IMR-90 (cell line): Measurements from ENCODE around the gene SCAND1. TPM values are rescaled to one million over a fixed set of nuclear protein-coding genes. Genes with fewer than 3 reads are reported as not detected.
A peak's percentile ranks its signal among the peaks of the same experiment; 100 is the strongest.

Source experiments
- ATAC-seq: fragments of 200-7000 bp; cut with Tn5 transposase; 2 replicates; pipeline ENCODE4 v1.9.1; 2020; ENCODE audit warnings: low read depth, mild to moderate bottlenecking, moderate library complexity
- BruUV-seq: library from RNA; stranded (reverse); fragments of 400-500 nt; replicated peaks from 2 replicates; lab custom pipeline; 2021; lab: Mats Ljungman, UMichigan
- CTCF ChIA-PET: fragments of 300-600 bp; formaldehyde crosslinking; extraction: SDS; loops from one replicate; lab custom pipeline; 2021; ENCODE audit warnings: antibody characterized with exemption; lab: Yijun Ruan, JAX
- POLR2A ChIA-PET: fragments of 300-600 bp; sonication (Branson Sonifier 250); formaldehyde crosslinking; loops from one replicate; lab custom pipeline; 2022; ENCODE audit warnings: antibody characterized with exemption; ENCODE audit not compliant: unreplicated experiment; lab: Charles Lee
- DNase-seq: peaks from one replicate; pipeline ENCODE4 v3.0.0; 2013
- H2AFZ ChIP-seq: replicated peaks from 2 replicates; pipeline ENCODE3; 2013; ENCODE audit warnings: low read length, mild to moderate bottlenecking; ENCODE audit not compliant: poor library complexity
- H2AK5ac ChIP-seq: 2 replicates; pipeline ENCODE4 v1.6.1; 2013; ENCODE audit warnings: low read depth, low read length, inconsistent platforms
- H2AK9ac ChIP-seq: replicated peaks from 2 replicates; pipeline ENCODE3; 2013; ENCODE audit warnings: mild to moderate bottlenecking, low read depth, low read length, moderate library complexity; ENCODE audit not compliant: poor library complexity
- H2BK120ac ChIP-seq: 2 replicates; pipeline ENCODE4 v1.6.1; 2013; ENCODE audit warnings: low read depth, low read length, inconsistent platforms
- H2BK15ac ChIP-seq: 3 replicates; pipeline ENCODE4 v1.6.1; 2013; ENCODE audit warnings: low read depth, low read length, inconsistent platforms
- H2BK20ac ChIP-seq: 2 replicates; pipeline ENCODE4 v1.6.1; 2013; ENCODE audit warnings: low read depth, mild to moderate bottlenecking, inconsistent platforms, low read length, moderate library complexity
- H2BK5ac ChIP-seq: 2 replicates; pipeline ENCODE4 v1.6.1; 2013; ENCODE audit warnings: mild to moderate bottlenecking, low read depth, low read length, inconsistent platforms; ENCODE audit not compliant: poor library complexity, severe bottlenecking
- H3K14ac ChIP-seq: replicated peaks from 2 replicates; pipeline ENCODE4 v1.6.1; 2013; ENCODE audit warnings: low read depth, low read length, inconsistent platforms
- H3K18ac ChIP-seq: 2 replicates; pipeline ENCODE4 v1.6.1; 2013; ENCODE audit warnings: low read depth, low read length, control low read depth
- H3K23ac ChIP-seq: 2 replicates; pipeline ENCODE4 v1.6.1; 2013; ENCODE audit warnings: low read depth, low read length, inconsistent platforms
- H3K27ac ChIP-seq: 2 replicates; pipeline ENCODE4 v1.5.1; 2013; ENCODE audit warnings: mild to moderate bottlenecking, control low read depth, low read length; ENCODE audit not compliant: insufficient read depth
- H3K27me3 ChIP-seq: 2 replicates; pipeline ENCODE4 v1.6.1; 2013; ENCODE audit warnings: low read length; ENCODE audit not compliant: control insufficient read depth, insufficient read depth
- H3K36me3 ChIP-seq: 2 replicates; pipeline ENCODE4 v1.6.1; 2013; ENCODE audit warnings: low read length, mixed read lengths; ENCODE audit not compliant: control insufficient read depth, insufficient read depth
- H3K4ac ChIP-seq: 2 replicates; pipeline ENCODE4 v1.6.1; 2013; ENCODE audit warnings: low read depth, low read length, inconsistent platforms
- H3K4me1 ChIP-seq: 2 replicates; pipeline ENCODE4 v1.6.1; 2013; ENCODE audit warnings: low read length, mixed read lengths; ENCODE audit not compliant: control insufficient read depth, insufficient read depth
- H3K4me2 ChIP-seq: 2 replicates; pipeline ENCODE4 v1.6.1; 2013; ENCODE audit warnings: low read depth, mild to moderate bottlenecking, control low read depth, low read length, moderate library complexity
- H3K4me3 ChIP-seq: 2 replicates; pipeline ENCODE4 v1.5.1; 2013; ENCODE audit warnings: low read depth, mild to moderate bottlenecking, control low read depth, low read length, moderate library complexity; ENCODE audit not compliant: insufficient read depth
- H3K56ac ChIP-seq: 2 replicates; pipeline ENCODE4 v1.6.1; 2013; ENCODE audit warnings: low read length, inconsistent platforms; ENCODE audit not compliant: insufficient read depth; ENCODE audit errors: extremely low read depth
- H3K79me1 ChIP-seq, 2 experiments: 2 replicates each; pipeline ENCODE4 v1.6.1; 2013; ENCODE audit warnings: low read length in 2 of 2, inconsistent platforms in 1 of 2, low read depth in 1 of 2
- H3K9ac ChIP-seq: 2 replicates; pipeline ENCODE4 v1.6.1; 2013; ENCODE audit warnings: low read depth, low read length, control low read depth
- H3K9me1 ChIP-seq: 2 replicates; pipeline ENCODE4 v1.6.1; 2013; ENCODE audit warnings: low read length, inconsistent platforms; ENCODE audit not compliant: insufficient read depth
- H3K9me3 ChIP-seq: 2 replicates; pipeline ENCODE4 v1.6.1; 2013; ENCODE audit warnings: low read length; ENCODE audit not compliant: control insufficient read depth, insufficient read depth
- H4K20me1 ChIP-seq: 2 replicates; pipeline ENCODE4 v1.6.1; 2013; ENCODE audit warnings: low read length, inconsistent platforms; ENCODE audit not compliant: insufficient read depth
- H4K5ac ChIP-seq: 2 replicates; pipeline ENCODE4 v1.6.1; 2013; ENCODE audit warnings: mild to moderate bottlenecking, low read depth, low read length, control low read depth
- H4K8ac ChIP-seq, 2 experiments: 2 replicates each; pipeline ENCODE4 v1.6.1; 2013; ENCODE audit warnings: low read depth in 2 of 2, low read length in 2 of 2, control low read depth in 1 of 2, inconsistent platforms in 1 of 2
- H4K91ac ChIP-seq: 2 replicates; pipeline ENCODE4 v1.6.1; 2013; ENCODE audit warnings: low read depth, low read length, inconsistent platforms; ENCODE audit not compliant: insufficient read depth
- BHLHE40 ChIP-seq: fragments of 150-350 bp; IDR thresholded peaks from 2 replicates; pipeline ENCODE4 v1.6.1; 2016; ENCODE audit warnings: mild to moderate bottlenecking, low read depth, low read length
- CEBPB ChIP-seq: IDR thresholded peaks from 2 replicates; pipeline ENCODE4 v1.6.1; 2012; ENCODE audit warnings: low read depth, low read length, improper control_type of control experiment
- FOS ChIP-seq: fragments of 150-350 bp; IDR thresholded peaks from 2 replicates; pipeline ENCODE4 v1.6.1; 2016; ENCODE audit warnings: low read depth, low read length
- MAFK ChIP-seq: IDR thresholded peaks from 2 replicates; pipeline ENCODE4 v1.6.1; 2012; ENCODE audit warnings: low read depth, low read length, improper control_type of control experiment
- MAZ ChIP-seq: IDR thresholded peaks from 2 replicates; pipeline ENCODE4 v1.6.1; 2012; ENCODE audit warnings: low read depth, mild to moderate bottlenecking, low read length, improper control_type of control experiment, moderate library complexity, borderline replicate concordance
- MXI1 ChIP-seq: IDR thresholded peaks from 2 replicates; pipeline ENCODE4 v1.6.1; 2012; ENCODE audit warnings: low read depth, mild to moderate bottlenecking, low read length, moderate library complexity, borderline replicate concordance
- NFE2L2 ChIP-seq: fragments of 150-350 bp; IDR thresholded peaks from 2 replicates; pipeline ENCODE4 v1.6.1; 2016; ENCODE audit warnings: low read depth, mild to moderate bottlenecking, low read length
- POLR2A ChIP-seq: IDR thresholded peaks from 2 replicates; pipeline ENCODE4 v1.6.1; 2012; ENCODE audit warnings: mild to moderate bottlenecking, low read depth, low read length
- RAD21 ChIP-seq: IDR thresholded peaks from 2 replicates; pipeline ENCODE4 v1.6.1; 2012; ENCODE audit warnings: low read length, improper control_type of control experiment
- RCOR1 ChIP-seq: IDR thresholded peaks from 2 replicates; pipeline ENCODE4 v1.6.1; 2012; ENCODE audit warnings: mild to moderate bottlenecking, low read length, improper control_type of control experiment; ENCODE audit not compliant: insufficient replicate concordance
- RFX5 ChIP-seq: IDR thresholded peaks from 2 replicates; pipeline ENCODE4 v1.8.0; 2012; ENCODE audit warnings: low read depth, mild to moderate bottlenecking, low read length, moderate library complexity
- SMC3 ChIP-seq: fragments of 150-350 bp; IDR thresholded peaks from 2 replicates; pipeline ENCODE4 v1.6.1; 2016; ENCODE audit warnings: low read depth, mild to moderate bottlenecking, antibody characterized with exemption, low read length, moderate library complexity
- WGBS, 2 experiments: methylation state at CpG; one replicate each; pipeline versions ENCODE4 v1.1.5 to v1.1.7; 2013; ENCODE audit warnings: missing lambda C conversion rate in 2 of 2; ENCODE audit not compliant: insufficient read length in 1 of 2; ENCODE audit errors: extremely low coverage in 2 of 2; 5-methylcytosine and 5-hydroxymethylcytosine counted together
- dilution Hi-C: fragments of 300-500 bp; cut with HindIII; formaldehyde crosslinking; loops from one replicate; pipeline ENCODE4 v1.14.3; 2018; ENCODE audit warnings: low sequenced_read_pairs; ENCODE audit not compliant: unreplicated experiment
- in situ Hi-C: fragments of 300-500 bp; cut with MboI; formaldehyde crosslinking; loops from 3 replicates; pipeline ENCODE4 v1.14.3; 2019; ENCODE audit warnings: low sequenced_read_pairs, inconsistent platforms, mixed read lengths
- intact Hi-C: fragments of 100-400 bp; cut with micrococcal nuclease; formaldehyde crosslinking; loops from 2 replicates; pipeline ENCODE4 v1.10.0; 2022
- polyA plus RNA-seq, 3 experiments: library from polyadenylated mRNA; depleted of rRNA; stranded (reverse); fragments of >200 nt; gene quantifications; 2 replicates each; pipeline ENCODE4 v1.2.3, GENCODE V29; 2012; ENCODE audit warnings: low replicate concordance in 1 of 3
- total RNA-seq: library from RNA; depleted of rRNA; stranded (reverse); fragments of >200 nt; gene quantifications from 2 replicates; pipeline ENCODE4 v1.2.3, GENCODE V29; 2012
- TF ChIP-seq, protein P1 (sequence below): conservative IDR thresholded peaks from 2 replicates; pipeline ENCODE4 v1.5.1; 2012; ENCODE audit warnings: mild to moderate bottlenecking, low read depth, low read length, improper control_type of control experiment
- TF ChIP-seq, protein P2 (sequence below): fragments of 150-350 bp; IDR thresholded peaks from 2 replicates; pipeline ENCODE4 v1.6.1; 2017; ENCODE audit warnings: mild to moderate bottlenecking, antibody characterized with exemption, low read length, low read depth
- TF ChIP-seq, protein P3 (sequence below): fragments of 150-350 bp; IDR thresholded peaks from 2 replicates; pipeline ENCODE4 v1.6.1; 2016; ENCODE audit warnings: low read depth, mild to moderate bottlenecking, low read length, moderate library complexity, borderline replicate concordance

Gene SCAND1
- total and polyA plus RNA-seq, 2 of the 4 experiments (the other 2 are of a cell fraction) = 7.5 to 26.8 TPM

DNA sequence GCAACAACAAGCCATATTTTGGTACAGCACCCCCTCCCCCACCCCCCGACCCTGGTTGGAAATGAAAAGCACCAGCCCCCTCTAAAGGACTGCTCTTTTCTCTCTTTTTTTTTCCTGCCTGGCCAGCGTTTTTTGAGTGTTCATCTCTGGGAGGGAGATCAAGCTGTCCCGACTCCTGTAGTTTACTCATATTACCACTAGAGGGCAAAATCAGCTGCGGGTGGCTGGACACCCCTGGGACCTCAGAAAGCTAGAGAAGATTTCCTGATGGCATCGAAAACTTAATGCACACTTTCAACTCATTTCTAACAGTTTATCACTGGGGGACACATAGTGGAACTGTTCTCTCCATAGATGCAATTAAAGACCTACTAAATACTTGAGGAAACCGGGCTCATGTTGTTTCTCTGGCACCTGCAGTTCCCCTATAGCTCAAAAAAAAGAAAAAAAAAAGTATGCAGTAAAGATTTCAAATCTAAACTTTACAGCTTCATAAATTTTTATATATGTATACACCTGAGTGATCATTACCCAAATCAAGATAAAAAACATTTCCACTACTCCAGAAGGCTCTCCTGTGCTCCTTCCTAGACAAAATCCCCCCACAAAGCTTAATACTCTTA is 38.5 kb upstream of the SCAND1 start:
- Histone ChIP-seq H2AK9ac (no peak overlapping the region), H3K27me3 (peaks cover 13% of the 10 kb centered on the region), H3K27ac (no peak overlapping the region), H3K79me1 (no peaks in the 10 kb centered on the region), H2BK15ac (no peak overlapping the region), H3K18ac (no peak overlapping the region), H4K20me1 (no peaks in the 10 kb centered on the region), H3K9me3 (no peaks in the 10 kb centered on the region), H3K4ac (no peak overlapping the region), H2AK5ac (no peak overlapping the region), H3K9ac (no peak overlapping the region), H2AFZ (no peak overlapping the region), H3K4me1 (no peaks in the 10 kb centered on the region), H3K14ac (no peak overlapping the region), H3K23ac (no peak overlapping the region), H2BK120ac (no peak overlapping the region), H4K8ac (no peak overlapping the region), H3K56ac (no peak overlapping the region), H3K36me3 (no peaks in the 10 kb centered on the region), H4K91ac (no peak overlapping the region), H2BK20ac (no peak overlapping the region), H3K4me2 (peak overlapping the region; percentile 74; the same call in 1 of the 2 replicates), H2BK5ac (no peak overlapping the region), H3K9me1 (no peaks in the 10 kb centered on the region), H4K5ac (no peak overlapping the region), H3K4me3 (no peak overlapping the region)
- CTCF ChIA-PET = interaction anchor here (0.6 to 7.4 kb wide), 21 partner anchors 8 to 529 kb away, joined by 3 to 90 read pairs (median 4); partner anchors contain the start of gene SCAND1
- dilution Hi-C loops = no loop called here
- intact Hi-C loops = loop anchor here (5.0 kb wide), 1 partner anchor 59 kb away; no protein-coding TSS in a partner anchor
- no TSS peak for BruUV-seq
- peak; percentile 58 for DNase-seq
- WGBS, 2 experiments = no CpG with 5 or more reads among the region's 6 CpGs
- POLR2A ChIA-PET = interaction anchor here (0.6 to 0.9 kb wide), 2 partner anchors 47 to 146 kb away, joined by 4 read pairs; no protein-coding TSS in a partner anchor
- in situ Hi-C loops = loop anchor here (25.0 kb wide), 1 partner anchor 444 kb away; no protein-coding TSS in a partner anchor
- ATAC-seq = peak; percentile 94
- TF ChIP-seq SMC3 = peak; percentile 80
- TF ChIP-seq BHLHE40 = no peak
- TF ChIP-seq FOS = no peak
- TF ChIP-seq, protein P1, sequence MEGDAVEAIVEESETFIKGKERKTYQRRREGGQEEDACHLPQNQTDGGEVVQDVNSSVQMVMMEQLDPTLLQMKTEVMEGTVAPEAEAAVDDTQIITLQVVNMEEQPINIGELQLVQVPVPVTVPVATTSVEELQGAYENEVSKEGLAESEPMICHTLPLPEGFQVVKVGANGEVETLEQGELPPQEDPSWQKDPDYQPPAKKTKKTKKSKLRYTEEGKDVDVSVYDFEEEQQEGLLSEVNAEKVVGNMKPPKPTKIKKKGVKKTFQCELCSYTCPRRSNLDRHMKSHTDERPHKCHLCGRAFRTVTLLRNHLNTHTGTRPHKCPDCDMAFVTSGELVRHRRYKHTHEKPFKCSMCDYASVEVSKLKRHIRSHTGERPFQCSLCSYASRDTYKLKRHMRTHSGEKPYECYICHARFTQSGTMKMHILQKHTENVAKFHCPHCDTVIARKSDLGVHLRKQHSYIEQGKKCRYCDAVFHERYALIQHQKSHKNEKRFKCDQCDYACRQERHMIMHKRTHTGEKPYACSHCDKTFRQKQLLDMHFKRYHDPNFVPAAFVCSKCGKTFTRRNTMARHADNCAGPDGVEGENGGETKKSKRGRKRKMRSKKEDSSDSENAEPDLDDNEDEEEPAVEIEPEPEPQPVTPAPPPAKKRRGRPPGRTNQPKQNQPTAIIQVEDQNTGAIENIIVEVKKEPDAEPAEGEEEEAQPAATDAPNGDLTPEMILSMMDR = peak; percentile 82
- TF ChIP-seq RFX5 = no peak
- TF ChIP-seq, protein P2, sequence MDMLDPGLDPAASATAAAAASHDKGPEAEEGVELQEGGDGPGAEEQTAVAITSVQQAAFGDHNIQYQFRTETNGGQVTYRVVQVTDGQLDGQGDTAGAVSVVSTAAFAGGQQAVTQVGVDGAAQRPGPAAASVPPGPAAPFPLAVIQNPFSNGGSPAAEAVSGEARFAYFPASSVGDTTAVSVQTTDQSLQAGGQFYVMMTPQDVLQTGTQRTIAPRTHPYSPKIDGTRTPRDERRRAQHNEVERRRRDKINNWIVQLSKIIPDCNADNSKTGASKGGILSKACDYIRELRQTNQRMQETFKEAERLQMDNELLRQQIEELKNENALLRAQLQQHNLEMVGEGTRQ = no peak
- TF ChIP-seq CEBPB = no peak
- TF ChIP-seq MAFK = peak; percentile 36; the same call in 1 of the 2 replicates
- no peak for TF ChIP-seq MXI1
- peak; percentile 71 for TF ChIP-seq RAD21
- TF ChIP-seq POLR2A = no peak
- no peak for TF ChIP-seq RCOR1
- TF ChIP-seq, protein P3, sequence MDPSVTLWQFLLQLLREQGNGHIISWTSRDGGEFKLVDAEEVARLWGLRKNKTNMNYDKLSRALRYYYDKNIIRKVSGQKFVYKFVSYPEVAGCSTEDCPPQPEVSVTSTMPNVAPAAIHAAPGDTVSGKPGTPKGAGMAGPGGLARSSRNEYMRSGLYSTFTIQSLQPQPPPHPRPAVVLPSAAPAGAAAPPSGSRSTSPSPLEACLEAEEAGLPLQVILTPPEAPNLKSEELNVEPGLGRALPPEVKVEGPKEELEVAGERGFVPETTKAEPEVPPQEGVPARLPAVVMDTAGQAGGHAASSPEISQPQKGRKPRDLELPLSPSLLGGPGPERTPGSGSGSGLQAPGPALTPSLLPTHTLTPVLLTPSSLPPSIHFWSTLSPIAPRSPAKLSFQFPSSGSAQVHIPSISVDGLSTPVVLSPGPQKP = no peak
- no peak for TF ChIP-seq MAZ
- TF ChIP-seq NFE2L2 = no peak
